ENCODE data around the gene UFM1. TPM values are rescaled to one million over a fixed set of nuclear protein-coding genes. Genes with fewer than 3 reads are reported as not detected.

Gene UFM1
- total and polyA plus RNA-seq, 2 donors (not counting 3 experiments of a cell fraction or from before 2014, with no cell fraction given): 16.8 to 51.5 TPM

- FAIRE-seq (no peak), DNase-seq (ENCODE audit: low read depth, low spot score) (no peak)
- no peak overlapping the region for H2AFZ ChIP-seq (ENCODE audit: low read depth, low read length)
- ChIA-PET CTCF (no interaction called here), POLR2A (no interaction called here)
- no peak overlapping the region for H3K9ac ChIP-seq (replicated peaks; ENCODE audit: extremely low read depth, insufficient read depth, low read length)
- no peak for TF ChIP-seq JUN (IDR thresholded peaks at IDR 0.05; ENCODE audit: borderline replicate concordance, insufficient read depth, insufficient read length, low read depth)
- TF ChIP-seq FOS (IDR thresholded peaks at IDR 0.05; ENCODE audit: borderline replicate concordance, insufficient read depth, low read length): no peak
- TF ChIP-seq POLR2A (IDR thresholded peaks at IDR 0.05; ENCODE audit: low read depth, low read length): no peak
- no peak for TF ChIP-seq MAX (IDR thresholded peaks at IDR 0.05; ENCODE audit: insufficient read depth, insufficient read length)
- TF ChIP-seq CTCF (IDR thresholded peaks at IDR 0.05; ENCODE audit: extremely low read depth in 1 of 2, insufficient read depth in 1 of 2, low read depth in 1 of 2, low read length in 2 of 2): no peak
- TF ChIP-seq EZH2 (IDR thresholded peaks at IDR 0.05; ENCODE audit: borderline replicate concordance, low read depth, low read length, severe bottlenecking): no peak
- TF ChIP-seq MYC (IDR thresholded peaks at IDR 0.05; ENCODE audit: low read depth, low read length): no peak
- TF ChIP-seq POLR2AphosphoS5 (IDR thresholded peaks at IDR 0.05; ENCODE audit: insufficient read depth, low read depth, low read length): no peak
- TF ChIP-seq GATA2 (IDR thresholded peaks at IDR 0.05; ENCODE audit: insufficient read depth, insufficient read length, low read depth, low read length): no peak
- no peak overlapping the region for H3K4me3 ChIP-seq (replicated peaks in 1 of 3; ENCODE audit: insufficient read depth in 1 of 3, low read depth in 1 of 3, low read length in 3 of 3)
- no peaks in the 10 kb centered on the region for H3K9me3 ChIP-seq (replicated peaks; ENCODE audit: control insufficient read depth, insufficient read depth, low read length)
- H3K9me1 ChIP-seq (replicated peaks; ENCODE audit: control insufficient read depth, extremely low read depth, insufficient read depth, low read length): no peaks in the 10 kb centered on the region
- intact Hi-C loops (cut with micrococcal nuclease): no loop called here
- H3K4me2 ChIP-seq (ENCODE audit: insufficient read depth, low read length): no peak overlapping the region
- dilution Hi-C loops (cut with MboI; ENCODE audit: extremely low pct_ligation_motif_present, low sequenced_read_pairs): no loop called here
- H3K79me2 ChIP-seq (ENCODE audit: control insufficient read depth, insufficient read depth, low read length): no peaks in the 10 kb centered on the region
- no peak overlapping the region for H3K27ac ChIP-seq (ENCODE audit: insufficient read depth, low read depth, low read length)
- H3K27me3 ChIP-seq (ENCODE audit: control insufficient read depth in 2 of 2, insufficient read depth in 2 of 2, low read length in 2 of 2): no peaks in the 10 kb centered on the region
- H3K4me1 ChIP-seq (ENCODE audit: control insufficient read depth, extremely low read depth, insufficient read depth, low read length): peaks cover 9% of the 10 kb centered on the region
- no TSS peak for BruUV-seq (replicated peaks)
- no peaks in the 10 kb centered on the region for H4K20me1 ChIP-seq (replicated peaks; ENCODE audit: control insufficient read depth, extremely low read depth, insufficient read depth, low read length)
- peaks cover 3 to 9% of the 10 kb centered on the region in 2 experiments for H3K36me3 ChIP-seq (ENCODE audit: control insufficient read depth in 2 of 2, extremely low read depth in 1 of 2, insufficient read depth in 2 of 2, low read length in 2 of 2)
Observed at GRCh38 chr13:38365661-38366060, 16.0 kb downstream of the UFM1 start.

Data from endothelial cell of umbilical vein (primary cell).